ENCODE data around the gene NKTR.

The NKTR gene

GRCh38 chr3:42672515-42672914 is 72.0 kb downstream of the NKTR start:
- H3K9me3 ChIP-seq (ENCODE audit: control insufficient read depth, insufficient read depth, low read depth, low read length) = no peaks in the 10 kb centered on the region
- TF ChIP-seq WT1 (tag by site-specific recombination; IDR thresholded peaks at IDR 0.05) = no peak
- TF ChIP-seq, protein P1, sequence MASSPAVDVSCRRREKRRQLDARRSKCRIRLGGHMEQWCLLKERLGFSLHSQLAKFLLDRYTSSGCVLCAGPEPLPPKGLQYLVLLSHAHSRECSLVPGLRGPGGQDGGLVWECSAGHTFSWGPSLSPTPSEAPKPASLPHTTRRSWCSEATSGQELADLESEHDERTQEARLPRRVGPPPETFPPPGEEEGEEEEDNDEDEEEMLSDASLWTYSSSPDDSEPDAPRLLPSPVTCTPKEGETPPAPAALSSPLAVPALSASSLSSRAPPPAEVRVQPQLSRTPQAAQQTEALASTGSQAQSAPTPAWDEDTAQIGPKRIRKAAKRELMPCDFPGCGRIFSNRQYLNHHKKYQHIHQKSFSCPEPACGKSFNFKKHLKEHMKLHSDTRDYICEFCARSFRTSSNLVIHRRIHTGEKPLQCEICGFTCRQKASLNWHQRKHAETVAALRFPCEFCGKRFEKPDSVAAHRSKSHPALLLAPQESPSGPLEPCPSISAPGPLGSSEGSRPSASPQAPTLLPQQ (tag by site-specific recombination; IDR thresholded peaks at IDR 0.05) = no peak
- TF ChIP-seq ZNF292 (tag by site-specific recombination; IDR thresholded peaks at IDR 0.05; ENCODE audit: borderline replicate concordance, low read depth) = no peak
- TF ChIP-seq ZNF202 (tag by site-specific recombination; IDR thresholded peaks at IDR 0.05; ENCODE audit: borderline replicate concordance) = no peak
- no peak for TF ChIP-seq ZFP3 (tag by site-specific recombination; IDR thresholded peaks at IDR 0.05; ENCODE audit: low read depth)
- TF ChIP-seq ZNF239 (tag by site-specific recombination; IDR thresholded peaks at IDR 0.05) = no peak
- no peak for TF ChIP-seq ZNF23 (tag by site-specific recombination; IDR thresholded peaks at IDR 0.05; ENCODE audit: borderline replicate concordance)
- no peak for TF ChIP-seq ZBTB21 (tag by site-specific recombination; IDR thresholded peaks at IDR 0.05)
- ChIA-PET CTCF (no interaction called here), POLR2A (no interaction called here)
- H3K4me1 ChIP-seq (ENCODE audit: control insufficient read depth, insufficient read depth, low read length) = no peaks in the 10 kb centered on the region
- H3K27ac ChIP-seq (ENCODE audit: extremely low read depth, low read depth, low read length) = no peak overlapping the region
- no peaks in the 10 kb centered on the region for H3K36me3 ChIP-seq (ENCODE audit: control insufficient read depth in 2 of 2, insufficient read depth in 1 of 2, low read length in 2 of 2)
- H3K4me3 ChIP-seq (ENCODE audit: low read depth, low read length) = no peak overlapping the region

GRCh38 chr3:42673082-42673481 is 72.6 kb downstream of the NKTR start:
- POLR2A ChIA-PET = no interaction called here

GRCh38 chr3:42674146-42674545 is 73.7 kb downstream of the NKTR start:
- H3K36me3 ChIP-seq (ENCODE audit: control insufficient read depth in 2 of 2, insufficient read depth in 1 of 2, low read length in 2 of 2) = no peaks in the 10 kb centered on the region
- no peak overlapping the region for H3K27ac ChIP-seq (ENCODE audit: extremely low read depth, low read depth, low read length)
- H3K4me3 ChIP-seq (ENCODE audit: low read depth, low read length) = no peak overlapping the region
- ChIA-PET POLR2A (no interaction called here), CTCF (no interaction called here)
- H3K9me3 ChIP-seq (ENCODE audit: control insufficient read depth, insufficient read depth, low read depth, low read length) = no peaks in the 10 kb centered on the region
- H3K4me1 ChIP-seq (ENCODE audit: control insufficient read depth, insufficient read depth, low read length) = no peaks in the 10 kb centered on the region
- TF ChIP-seq ZNF335 (tag by site-specific recombination; conservative IDR thresholded peaks at IDR 0.05) = no peak
- no peak for TF ChIP-seq BCL11B (tag by site-specific recombination; IDR thresholded peaks at IDR 0.05; ENCODE audit: low read depth)
- TF ChIP-seq ZNF202 (tag by site-specific recombination; IDR thresholded peaks at IDR 0.05; ENCODE audit: borderline replicate concordance) = no peak
- TF ChIP-seq ZNF830 (tag by site-specific recombination; IDR thresholded peaks at IDR 0.05; ENCODE audit: low read depth) = no peak
- TF ChIP-seq ZNF639 (tag by site-specific recombination; IDR thresholded peaks at IDR 0.05) = no peak
- TF ChIP-seq ZNF10 (tag by site-specific recombination; IDR thresholded peaks at IDR 0.05) = no peak
- TF ChIP-seq ZFHX2 (tag by site-specific recombination; conservative IDR thresholded peaks at IDR 0.05) = no peak
- no peak for TF ChIP-seq ZNF391 (tag by site-specific recombination; IDR thresholded peaks at IDR 0.05; ENCODE audit: borderline replicate concordance, low read depth)
- TF ChIP-seq, protein P2, sequence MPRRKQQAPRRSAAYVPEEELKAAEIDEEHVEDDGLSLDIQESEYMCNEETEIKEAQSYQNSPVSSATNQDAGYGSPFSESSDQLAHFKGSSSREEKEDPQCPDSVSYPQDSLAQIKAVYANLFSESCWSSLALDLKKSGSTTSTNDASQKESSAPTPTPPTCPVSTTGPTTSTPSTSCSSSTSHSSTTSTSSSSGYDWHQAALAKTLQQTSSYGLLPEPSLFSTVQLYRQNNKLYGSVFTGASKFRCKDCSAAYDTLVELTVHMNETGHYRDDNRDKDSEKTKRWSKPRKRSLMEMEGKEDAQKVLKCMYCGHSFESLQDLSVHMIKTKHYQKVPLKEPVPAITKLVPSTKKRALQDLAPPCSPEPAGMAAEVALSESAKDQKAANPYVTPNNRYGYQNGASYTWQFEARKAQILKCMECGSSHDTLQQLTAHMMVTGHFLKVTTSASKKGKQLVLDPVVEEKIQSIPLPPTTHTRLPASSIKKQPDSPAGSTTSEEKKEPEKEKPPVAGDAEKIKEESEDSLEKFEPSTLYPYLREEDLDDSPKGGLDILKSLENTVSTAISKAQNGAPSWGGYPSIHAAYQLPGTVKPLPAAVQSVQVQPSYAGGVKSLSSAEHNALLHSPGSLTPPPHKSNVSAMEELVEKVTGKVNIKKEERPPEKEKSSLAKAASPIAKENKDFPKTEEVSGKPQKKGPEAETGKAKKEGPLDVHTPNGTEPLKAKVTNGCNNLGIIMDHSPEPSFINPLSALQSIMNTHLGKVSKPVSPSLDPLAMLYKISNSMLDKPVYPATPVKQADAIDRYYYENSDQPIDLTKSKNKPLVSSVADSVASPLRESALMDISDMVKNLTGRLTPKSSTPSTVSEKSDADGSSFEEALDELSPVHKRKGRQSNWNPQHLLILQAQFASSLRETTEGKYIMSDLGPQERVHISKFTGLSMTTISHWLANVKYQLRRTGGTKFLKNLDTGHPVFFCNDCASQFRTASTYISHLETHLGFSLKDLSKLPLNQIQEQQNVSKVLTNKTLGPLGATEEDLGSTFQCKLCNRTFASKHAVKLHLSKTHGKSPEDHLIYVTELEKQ (tag by site-specific recombination; IDR thresholded peaks at IDR 0.05; ENCODE audit: borderline replicate concordance) = no peak

More at GRCh38 chr3:42673082-42673481, 72.6 kb downstream of the NKTR start:
- H3K9me3 ChIP-seq (ENCODE audit: control insufficient read depth, insufficient read depth, low read depth, low read length) = no peaks in the 10 kb centered on the region
- H3K4me3 ChIP-seq (ENCODE audit: low read depth, low read length) = no peak overlapping the region
- H3K36me3 ChIP-seq (ENCODE audit: control insufficient read depth in 2 of 2, insufficient read depth in 1 of 2, low read length in 2 of 2) = no peaks in the 10 kb centered on the region
- no peaks in the 10 kb centered on the region for H3K4me1 ChIP-seq (ENCODE audit: control insufficient read depth, insufficient read depth, low read length)
- no peak for TF ChIP-seq ATF2 (tag by site-specific recombination; IDR thresholded peaks at IDR 0.05; ENCODE audit: low read depth)
- TF ChIP-seq PATZ1 (tag by site-specific recombination; IDR thresholded peaks at IDR 0.05) = no peak
- CTCF ChIA-PET = interaction anchor here (0.6 kb wide), 1 partner anchor 125 kb away, joined by 4 read pairs; no protein-coding TSS in a partner anchor
- H3K27ac ChIP-seq (ENCODE audit: extremely low read depth, low read depth, low read length) = no peak overlapping the region
